Activated CD4-positive, CD25-positive, alpha-beta regulatory T cell (primary cell): ENCODE measurements around the gene SHROOM4.

Experiments
- DNase-seq, 4 experiments: peaks; one replicate each; lab custom pipeline; 2025; lab: John Stamatoyannopoulos, UW

Gene SHROOM4

GRCh38 chrX:50813843-50814661 lies at the start of gene SHROOM4:
TSS of gene SHROOM4 (minus strand) at chrX:50814194. CDS start at chrX:50814018, 176 bp downstream.
- DNase-seq = no peak

DNA sequence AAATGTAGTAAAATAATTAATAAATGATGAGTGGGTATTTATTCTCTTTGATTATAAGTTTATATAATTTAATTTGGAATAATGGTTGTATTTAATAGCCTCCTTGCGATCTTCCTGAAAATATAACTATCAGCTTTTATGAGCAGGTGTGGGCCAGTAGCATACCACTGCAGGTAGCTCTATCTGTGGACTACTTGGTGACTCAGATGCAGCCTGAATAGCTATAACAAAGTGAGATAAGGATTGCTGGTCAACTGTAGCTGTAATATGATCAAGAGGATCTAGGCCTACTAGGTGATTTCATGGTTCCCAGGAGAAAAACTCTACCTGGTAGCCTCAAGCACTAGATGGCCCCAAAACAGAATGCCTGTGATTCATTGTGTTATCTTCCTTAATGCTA lies 49.5 kb upstream of the SHROOM4 start:
- no peak for DNase-seq

DNA sequence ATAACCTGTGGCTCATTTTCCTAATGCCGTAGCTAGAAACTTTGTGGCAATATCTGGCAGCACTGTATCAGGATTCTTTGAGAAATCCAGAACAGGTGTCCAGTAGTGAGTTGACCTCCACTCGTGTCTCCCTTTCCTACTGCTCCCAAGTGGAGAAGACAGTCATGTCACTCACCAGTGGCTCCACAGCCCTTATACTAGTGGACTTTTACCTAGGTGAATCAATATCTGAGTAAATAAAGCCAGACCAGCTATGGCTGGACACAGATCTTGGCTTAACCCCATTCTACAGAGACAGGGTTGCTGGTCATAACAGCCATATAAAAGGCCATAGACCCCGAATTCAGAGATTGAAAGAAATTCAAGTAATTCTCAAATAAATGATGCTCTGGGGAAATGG lies 46.5 kb upstream of the SHROOM4 start:
- DNase-seq = no peak

DNA sequence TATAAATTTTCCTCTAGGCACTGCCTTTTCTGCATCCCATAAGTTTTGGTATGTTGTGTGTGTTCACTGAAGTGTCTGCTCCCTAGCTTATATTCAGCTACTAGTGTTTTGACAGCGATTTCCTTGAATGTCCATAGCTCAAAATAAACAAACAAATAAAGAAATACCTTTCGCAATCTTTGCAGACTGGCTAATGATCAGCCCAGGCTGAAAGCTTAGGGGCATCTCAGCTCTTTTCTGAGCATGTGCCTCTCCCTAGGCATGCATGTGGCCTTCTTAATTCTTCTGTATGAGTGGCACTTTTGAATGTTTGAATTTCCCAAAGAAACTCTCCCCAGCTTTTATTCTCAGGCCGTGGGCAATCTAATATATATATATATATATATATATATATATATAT lies 44.6 kb upstream of the SHROOM4 start:
- DNase-seq = no peak

- no peak for DNase-seq
Measured at GRCh38 chrX:50853399-50853798, 39.4 kb upstream of the SHROOM4 start.

DNA sequence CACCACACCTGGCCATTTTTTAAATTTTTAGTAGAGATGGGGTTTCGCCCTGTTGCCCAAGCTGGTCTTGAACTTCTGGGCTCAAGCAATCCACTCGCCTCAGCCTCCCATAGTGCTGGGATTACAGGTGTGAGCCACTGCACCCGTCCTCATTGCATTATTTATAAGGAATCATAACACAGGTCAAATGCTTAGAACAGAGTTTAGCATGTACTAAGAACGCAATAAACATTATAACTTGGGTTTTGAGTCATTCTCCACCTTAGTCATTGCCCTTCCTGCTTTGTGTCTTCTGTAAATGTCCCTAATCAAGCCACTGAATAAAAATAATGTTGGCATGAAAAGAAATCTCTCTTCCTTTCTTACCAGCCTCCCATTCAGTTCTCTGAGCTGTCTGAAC lies 38.5 kb upstream of the SHROOM4 start:
- DNase-seq = no peak

DNA sequence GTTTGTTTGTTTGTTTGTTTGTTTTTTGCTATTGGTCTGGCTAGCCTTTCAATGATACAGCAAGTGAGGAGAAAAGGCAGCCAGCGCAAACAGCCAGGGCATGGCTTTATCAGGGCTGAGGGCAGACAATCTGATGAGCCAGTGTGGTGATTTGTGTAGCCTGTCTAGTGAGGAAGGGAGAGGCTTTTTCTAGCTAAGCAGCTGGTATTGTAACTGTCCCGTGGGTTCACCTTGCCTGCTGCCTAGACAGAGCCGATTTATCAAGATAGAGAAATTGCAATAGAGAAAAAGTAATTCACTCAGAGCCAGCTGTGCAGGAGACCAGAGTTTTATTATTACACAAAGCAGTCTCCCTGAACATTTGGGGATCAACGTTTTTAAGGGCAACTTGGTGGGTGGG lies 28.2 kb upstream of the SHROOM4 start:
- DNase-seq = no peak

DNA sequence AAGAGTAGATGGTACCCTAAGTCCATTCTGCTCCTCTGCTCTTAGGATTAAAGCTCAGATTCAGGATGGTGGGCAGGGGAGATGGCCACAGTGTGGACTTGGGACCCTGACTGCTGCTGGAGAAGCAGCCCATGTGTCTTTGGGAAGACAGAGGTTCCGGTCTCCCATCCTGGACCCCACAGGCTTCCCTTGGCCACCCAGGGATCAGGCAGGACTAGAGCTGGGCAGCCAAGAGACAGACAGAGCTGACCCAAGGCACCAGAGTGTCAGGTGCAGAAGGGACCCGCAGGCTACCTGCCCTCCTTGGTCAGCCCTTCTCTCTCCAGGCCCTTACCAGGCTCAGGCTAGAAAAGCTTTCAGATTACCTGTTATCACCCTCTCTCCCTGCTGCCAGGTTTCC lies 25.7 kb upstream of the SHROOM4 start:
- no peak for DNase-seq

DNA sequence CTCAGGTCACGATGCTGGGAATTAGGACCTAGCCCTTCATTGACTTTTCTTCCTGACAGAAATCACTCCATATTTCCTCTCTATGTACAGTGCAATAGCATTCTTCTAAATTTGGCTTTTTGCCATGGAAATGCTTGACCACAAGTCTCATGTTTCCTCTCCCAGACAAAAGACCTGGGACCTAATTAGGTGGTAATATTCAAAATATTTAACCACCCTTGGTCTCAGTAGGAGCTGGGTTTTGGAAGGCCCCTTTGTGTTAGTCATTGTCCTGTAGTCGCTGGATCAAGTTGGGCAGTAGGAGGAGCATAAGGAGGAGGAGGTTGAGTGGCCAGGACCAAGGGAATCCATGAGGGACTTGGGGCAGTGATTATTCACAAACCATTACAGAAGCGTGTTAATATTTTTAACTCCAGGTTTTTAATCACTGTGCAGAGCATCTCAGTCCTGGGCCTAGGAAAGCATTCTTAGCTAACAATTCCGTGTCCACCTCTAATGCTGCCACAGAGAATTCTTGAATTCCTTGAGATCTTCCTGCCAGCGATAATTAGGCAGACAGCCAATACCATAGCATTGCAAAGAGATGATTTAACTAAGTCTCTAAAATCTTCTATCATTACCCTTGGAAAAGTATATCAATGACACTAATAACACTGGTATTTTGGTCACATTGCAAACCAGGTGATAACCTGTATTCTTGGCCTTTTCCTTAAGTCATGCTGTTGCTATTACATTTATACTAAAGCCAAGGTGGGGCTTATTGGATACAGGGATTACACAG lies 25.0 kb upstream of the SHROOM4 start:
- no peak for DNase-seq

DNA sequence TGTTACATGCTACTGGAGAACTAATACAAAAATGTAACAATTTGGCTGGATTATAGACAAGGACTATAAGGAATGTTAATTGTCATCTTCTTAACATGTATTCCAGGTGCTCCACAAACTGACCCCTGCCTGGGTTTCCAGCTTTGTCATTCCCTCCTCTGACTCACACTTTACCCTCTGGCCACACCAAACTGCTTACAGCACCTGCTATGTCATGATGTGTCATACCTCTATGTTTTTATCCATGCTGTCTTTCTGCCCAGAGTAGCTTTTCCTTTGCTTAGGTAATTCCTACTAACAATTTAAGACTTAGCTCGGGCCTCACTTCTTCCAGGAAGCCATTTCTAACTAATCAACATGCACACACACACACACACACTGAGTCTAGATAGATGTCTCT lies 14.0 kb upstream of the SHROOM4 start:
- DNase-seq = no peak

DNA sequence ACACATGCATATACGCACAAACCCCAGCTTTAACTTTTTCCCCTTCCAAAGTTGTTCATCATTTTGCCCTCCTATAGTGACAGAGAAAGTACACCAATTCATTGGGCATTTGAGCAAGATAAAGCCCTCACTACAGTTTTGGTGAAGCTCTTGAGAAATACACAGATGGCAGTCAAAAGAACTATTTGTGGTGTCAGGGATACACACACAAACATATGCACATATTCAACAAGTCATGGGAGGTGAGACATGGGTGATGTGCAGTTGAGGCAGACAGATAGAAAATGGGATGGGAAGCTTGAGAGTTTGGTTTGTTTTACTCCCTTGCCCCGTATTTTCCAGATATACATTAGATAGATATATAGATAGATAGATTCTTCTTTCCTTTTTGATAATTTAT lies 11.8 kb upstream of the SHROOM4 start:
- DNase-seq = no peak

- DNase-seq = no peak
Measured at GRCh38 chrX:50818986-50819385, 5.0 kb upstream of the SHROOM4 start.

- DNase-seq = no peak
Measured at GRCh38 chrX:50815120-50815519, 1.1 kb upstream of the SHROOM4 start.

DNA sequence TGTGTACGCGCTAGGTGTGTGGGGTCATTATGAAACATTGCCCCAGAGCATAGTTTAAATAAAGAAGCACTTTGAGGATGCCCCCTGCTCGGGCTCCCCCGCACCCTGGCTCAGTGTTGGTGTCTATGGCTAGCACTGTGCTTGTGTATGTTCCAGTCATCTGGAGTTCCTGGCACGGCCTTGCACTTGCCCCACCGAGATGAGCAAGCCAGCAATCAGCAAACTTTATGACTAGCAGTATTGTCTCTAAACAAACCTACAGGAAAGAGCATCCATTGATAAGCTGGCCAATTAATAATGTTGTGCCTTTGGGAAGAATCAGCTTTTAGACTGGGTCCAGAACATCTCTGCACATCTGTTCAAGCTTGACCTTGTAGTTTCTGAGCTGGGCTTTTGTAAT lies 707 bp upstream of the SHROOM4 start:
- DNase-seq = no peak

DNA sequence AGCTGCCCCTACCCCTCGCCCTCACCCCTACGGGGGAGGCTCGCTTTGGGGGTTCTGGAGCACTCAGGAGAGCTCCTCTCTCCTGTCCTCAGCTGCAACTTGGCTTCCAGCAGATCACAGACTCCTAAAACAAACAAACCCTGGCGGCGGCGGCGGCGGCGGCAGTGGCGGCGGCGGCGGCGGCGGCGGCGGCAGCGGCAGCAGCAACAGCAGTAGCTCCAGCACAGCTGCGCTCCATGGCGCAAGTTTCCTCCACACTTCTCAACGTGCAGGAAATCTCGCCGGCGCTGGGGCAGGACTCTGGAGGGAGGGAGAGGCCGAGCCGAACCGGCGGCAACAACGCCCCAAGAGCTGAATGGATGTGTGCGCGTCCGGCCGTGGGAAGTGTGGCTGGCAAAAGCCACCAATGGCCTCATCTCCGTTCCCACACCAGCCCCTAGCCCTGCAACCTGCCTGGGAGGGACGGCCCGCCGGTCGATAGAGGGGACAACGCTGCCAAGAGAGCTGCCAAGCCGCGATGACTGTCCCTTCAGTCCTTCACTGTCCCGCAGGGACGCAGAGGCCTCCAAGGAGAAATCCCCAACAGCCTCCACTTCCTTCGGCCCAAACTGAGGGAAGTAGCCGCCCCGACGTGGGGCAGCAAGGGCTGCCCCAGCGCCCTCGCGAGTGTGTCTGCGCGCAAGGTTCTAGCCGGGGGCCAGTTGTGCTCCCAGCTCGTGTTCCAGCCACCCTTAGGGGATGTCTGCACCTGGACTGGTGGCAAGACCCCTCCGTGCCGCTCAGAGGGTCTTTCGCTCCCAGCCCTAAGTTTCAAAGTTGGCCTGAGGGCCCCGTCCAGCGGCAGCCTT lies 775 bp downstream of the SHROOM4 start:
- DNase-seq = no peak

DNA sequence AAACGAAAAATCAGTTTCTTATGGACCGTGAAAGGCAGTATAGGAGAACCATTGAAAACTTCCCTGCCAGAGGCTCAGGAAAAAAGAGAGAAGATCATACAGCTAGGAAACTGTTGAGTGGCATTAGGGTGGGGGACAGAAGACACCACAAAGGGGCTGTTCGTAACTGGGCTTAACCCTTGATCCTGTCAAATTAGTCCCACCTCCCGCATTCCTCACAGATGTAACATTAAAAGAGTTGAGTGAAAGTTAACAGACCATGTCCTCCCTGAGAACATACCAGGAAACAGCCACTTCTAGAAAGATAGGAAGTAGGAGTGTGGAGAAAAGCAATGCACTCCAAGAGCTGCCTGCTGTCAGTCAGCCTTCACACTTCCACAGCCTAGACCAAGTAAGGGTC lies 8.7 kb downstream of the SHROOM4 start:
- no peak for DNase-seq

GRCh38 chrX:50801135-50801534 lies 12.9 kb downstream of the SHROOM4 start:
- no peak for DNase-seq

DNA sequence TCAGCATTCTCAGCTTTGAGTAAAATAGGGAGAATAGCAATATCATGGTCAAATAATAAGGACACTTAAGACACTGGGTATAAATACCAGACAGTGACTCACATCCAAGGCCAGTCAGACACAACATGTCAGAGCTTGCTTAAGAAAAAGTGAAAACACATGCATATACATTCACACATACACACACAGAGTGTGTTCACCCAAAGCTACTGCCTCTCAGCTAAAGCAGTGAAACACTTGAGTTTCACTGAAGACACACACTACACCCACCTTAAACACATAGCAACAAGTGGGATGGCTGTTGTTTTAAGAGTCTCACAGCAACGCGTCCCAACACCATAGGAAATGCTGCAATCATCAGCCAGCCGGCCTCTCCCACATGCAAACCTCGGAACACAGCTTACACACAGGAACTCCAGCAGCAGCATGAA lies 14.4 kb downstream of the SHROOM4 start:
- no peak for DNase-seq

DNA sequence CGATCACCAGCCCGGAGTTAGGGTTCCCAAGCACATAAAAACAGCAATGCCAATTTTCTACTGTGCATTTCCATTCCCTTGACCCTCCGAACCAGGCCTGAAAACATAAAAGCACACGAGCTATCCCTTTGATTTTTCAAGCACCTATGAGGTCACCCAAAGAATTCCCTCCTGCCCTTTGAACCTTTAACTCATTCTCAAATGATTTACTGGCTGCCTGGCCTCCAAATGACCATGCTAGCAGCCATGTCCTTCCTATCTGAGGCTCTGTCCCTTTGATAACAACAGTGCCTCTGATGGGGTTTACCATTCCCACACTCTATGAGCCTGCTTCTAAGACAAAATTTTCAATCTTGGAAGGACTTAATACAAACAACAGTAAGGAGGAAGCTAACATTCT lies 15.2 kb downstream of the SHROOM4 start:
- DNase-seq = no peak

DNA sequence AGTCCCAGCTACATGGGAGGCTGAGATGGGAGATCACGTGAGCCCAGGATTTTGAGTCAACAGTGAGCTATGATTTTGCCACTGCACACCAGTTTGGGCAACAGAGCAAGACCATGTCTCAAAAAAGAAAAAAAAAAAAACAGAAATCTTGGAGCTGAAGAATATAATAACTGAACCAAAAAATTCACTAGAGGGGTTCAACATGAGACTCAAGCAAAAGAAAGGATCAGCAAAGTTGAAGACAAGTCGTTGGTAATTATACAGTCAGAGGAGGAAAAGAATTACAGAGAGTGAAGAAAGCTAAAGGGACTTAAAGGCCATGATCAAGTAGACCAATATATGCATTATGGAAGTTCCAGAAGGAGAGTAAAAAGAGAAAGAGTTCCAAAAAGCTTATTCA lies 26.9 kb downstream of the SHROOM4 start:
- no peak for DNase-seq

- DNase-seq = no peak
Measured at GRCh38 chrX:50780144-50780543, 33.9 kb downstream of the SHROOM4 start.

DNA sequence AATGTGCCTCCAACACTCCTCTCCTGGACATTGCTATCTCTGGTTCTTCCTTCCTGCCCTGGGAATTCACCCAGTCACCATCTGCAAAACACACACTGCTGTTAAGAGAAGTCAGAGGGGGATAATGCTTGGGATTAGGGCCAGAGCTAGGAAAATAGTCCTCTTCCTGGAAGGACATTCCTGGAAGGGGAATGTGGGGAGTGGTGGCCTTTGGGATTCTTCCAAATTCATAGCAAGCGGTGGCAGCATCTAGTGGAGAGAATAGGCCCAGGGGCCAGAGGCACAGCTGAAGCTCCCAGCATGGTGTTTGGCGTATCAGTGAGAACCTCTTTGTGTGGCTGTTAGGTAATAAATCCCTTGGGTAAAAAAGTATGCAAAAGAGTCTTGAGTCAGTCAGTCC lies 34.3 kb downstream of the SHROOM4 start:
- no peak for DNase-seq

- DNase-seq = no peak
Measured at GRCh38 chrX:50778272-50778671, 35.7 kb downstream of the SHROOM4 start.
